ENCODE data around the gene CYB561. TPM values are rescaled to one million over a fixed set of nuclear protein-coding genes. Genes with fewer than 3 reads are reported as not detected.

Gene CYB561
- total and polyA plus RNA-seq, 9 of the 15 experiments (the other 6 are each of a cell fraction or from before 2014, with no cell fraction given) = 4.0 to 30.8 (median 17.4) TPM

- Histone ChIP-seq H3K36me3 (ENCODE audit: control insufficient read depth, insufficient read depth, low read length) (no peaks in the 10 kb centered on the region), H3K9me3 (replicated peaks; ENCODE audit: control insufficient read depth, insufficient read depth, low read depth, low read length) (no peaks in the 10 kb centered on the region), H4K20me1 (replicated peaks; ENCODE audit: control insufficient read depth, insufficient read depth, low read length) (no peaks in the 10 kb centered on the region), H3K4me1 (replicated peaks in 1 of 2; ENCODE audit: control insufficient read depth in 2 of 2, insufficient read depth in 2 of 2, low read length in 2 of 2) (peaks cover 23 to 47% of the 10 kb centered on the region in 2 experiments), H3K79me2 (ENCODE audit: control insufficient read depth, insufficient read depth, low read length) (no peaks in the 10 kb centered on the region), H3K4me3 (peak overlapping the region; percentile 45), H3K27me3 (ENCODE audit: control insufficient read depth in 2 of 2, insufficient read depth in 2 of 2, low read length in 2 of 2) (no peaks in the 10 kb centered on the region; a peak in 1 of 5 replicates), H3K4me2 (ENCODE audit: insufficient read depth, low read length) (peak overlapping the region; percentile 57), H3K9ac (ENCODE audit: insufficient read depth in 1 of 2, low read depth in 2 of 2, low read length in 2 of 2) (peak overlapping the region in 1 of 2 experiments; percentile 65; a peak in 2 of 4 replicates), H3K9me1 (ENCODE audit: control insufficient read depth, insufficient read depth, low read length) (no peaks in the 10 kb centered on the region), H3K27ac (ENCODE audit: extremely low read depth, low read depth, low read length) (no peak overlapping the region), H2AFZ (ENCODE audit: low read depth, low read length) (peak overlapping the region; percentile 19; the same call in 1 of the 2 replicates)
- FAIRE-seq (no peak), ATAC-seq (no peak), DNase-seq (ENCODE audit: extremely low read depth in 1 of 4, low spot score in 3 of 4) (no peak)
- TF ChIP-seq BRD4 (IDR thresholded peaks at IDR 0.05) (no peak), SIX5 (IDR thresholded peaks at IDR 0.05; ENCODE audit: borderline replicate concordance in 1 of 2, insufficient read depth in 1 of 2, low read depth in 1 of 2, low read length in 2 of 2) (no peak), RUNX1 (IDR thresholded peaks at IDR 0.05; ENCODE audit: low read depth) (no peak), KDM5B (IDR thresholded peaks at IDR 0.05; ENCODE audit: insufficient replicate concordance, low read depth, low read length) (peak; percentile 24), E2F6 (IDR thresholded peaks at IDR 0.05; ENCODE audit: borderline replicate concordance in 1 of 2, extremely low read depth in 1 of 2, insufficient read depth in 1 of 2, insufficient read length in 1 of 2, low read depth in 1 of 2, low read length in 1 of 2, poor library complexity in 1 of 2, severe bottlenecking in 1 of 2) (peak in 1 of 2 experiments; percentile 2), RBFOX2 (IDR thresholded peaks at IDR 0.05; ENCODE audit: low read depth, low read length) (peak; percentile 4; the same call in 1 of the 2 replicates), ZMIZ1 (IDR thresholded peaks at IDR 0.05; ENCODE audit: low read depth in 2 of 2, low read length in 2 of 2) (no peak), RNF2 (IDR thresholded peaks at IDR 0.05) (no peak)
- in situ Hi-C loops (cut with MboI) (loop anchor here (5.0 kb wide), 1 partner anchor 55 kb away; no protein-coding TSS in a partner anchor), intact Hi-C loops (cut with micrococcal nuclease) (loop anchor here (2.0 kb wide), 2 partner anchors 31 to 45 kb away; partner anchors contain the start of gene CYB561)
- no TSS peak for BruUV-seq (replicated peaks)
- CTCF ChIA-PET (ENCODE audit: low intra/inter-chr PET ratio) = interaction anchor here (0.7 to 4.3 kb wide), 3 partner anchors 31 to 135 kb away, joined by 3 to 35 read pairs (median 3); partner anchors contain the start of gene CYB561
- 35% methylated on average over 37 of the region's 44 CpGs for WGBS (ENCODE audit: insufficient coverage, low coverage, missing lambda C conversion rate)
- POLR2A ChIA-PET = interaction anchor here (0.6 to 1.2 kb wide), 3 partner anchors 7 to 146 kb away, joined by 3 to 5 read pairs (median 3); no protein-coding TSS in a partner anchor
Measured at GRCh38 chr17:63477480-63478440, 31.7 kb upstream of the CYB561 start.
